NCI-H2029 (cell line): ENCODE measurements around the gene SDK2.

ENCODE experiments used
- DNase-seq: peaks from one replicate; lab custom pipeline; 2025; lab: John Stamatoyannopoulos, UW

Gene SDK2

DNA sequence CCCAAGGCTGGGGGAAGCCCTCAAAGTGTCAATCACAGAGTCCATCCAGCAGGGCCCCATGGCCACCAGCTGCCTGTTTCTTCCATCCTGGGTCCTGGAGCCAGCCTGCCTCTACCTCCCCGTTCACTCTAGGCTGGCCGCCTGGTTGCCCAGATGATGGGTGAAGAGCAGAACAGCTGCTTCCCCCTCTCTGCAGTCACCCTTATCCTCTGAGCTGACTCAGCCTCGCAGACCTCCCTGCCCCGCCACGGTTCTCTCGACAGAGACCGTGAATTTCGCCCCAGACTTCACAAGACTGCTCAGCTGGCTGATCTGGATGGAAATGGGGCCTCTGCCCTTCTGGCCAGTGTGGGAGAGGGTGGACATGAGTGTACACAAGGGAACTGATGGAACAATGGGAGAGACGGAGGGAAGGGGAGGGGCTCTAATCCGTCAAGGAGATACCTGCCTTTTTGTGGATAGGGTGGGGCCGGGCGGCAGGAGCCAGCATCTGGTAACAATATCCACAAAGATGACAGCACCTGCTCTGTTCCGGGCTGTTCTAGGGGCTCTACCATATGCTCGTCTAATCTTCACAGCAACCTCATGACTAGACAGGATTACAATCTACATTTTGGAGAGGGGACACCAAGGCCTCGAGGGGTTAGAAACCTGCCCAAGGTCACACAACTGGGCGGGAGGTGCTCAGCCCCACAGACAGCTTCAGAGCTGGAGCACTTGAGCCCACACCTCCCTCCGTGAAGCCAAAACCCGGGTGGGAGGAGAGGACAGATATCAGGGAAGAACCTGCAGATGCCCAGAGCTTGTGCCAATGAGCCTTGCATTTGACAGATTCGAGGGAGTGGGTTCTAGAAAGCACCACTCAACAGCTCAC lies 136.0 kb downstream of the SDK2 start:
- no peak for DNase-seq

DNA sequence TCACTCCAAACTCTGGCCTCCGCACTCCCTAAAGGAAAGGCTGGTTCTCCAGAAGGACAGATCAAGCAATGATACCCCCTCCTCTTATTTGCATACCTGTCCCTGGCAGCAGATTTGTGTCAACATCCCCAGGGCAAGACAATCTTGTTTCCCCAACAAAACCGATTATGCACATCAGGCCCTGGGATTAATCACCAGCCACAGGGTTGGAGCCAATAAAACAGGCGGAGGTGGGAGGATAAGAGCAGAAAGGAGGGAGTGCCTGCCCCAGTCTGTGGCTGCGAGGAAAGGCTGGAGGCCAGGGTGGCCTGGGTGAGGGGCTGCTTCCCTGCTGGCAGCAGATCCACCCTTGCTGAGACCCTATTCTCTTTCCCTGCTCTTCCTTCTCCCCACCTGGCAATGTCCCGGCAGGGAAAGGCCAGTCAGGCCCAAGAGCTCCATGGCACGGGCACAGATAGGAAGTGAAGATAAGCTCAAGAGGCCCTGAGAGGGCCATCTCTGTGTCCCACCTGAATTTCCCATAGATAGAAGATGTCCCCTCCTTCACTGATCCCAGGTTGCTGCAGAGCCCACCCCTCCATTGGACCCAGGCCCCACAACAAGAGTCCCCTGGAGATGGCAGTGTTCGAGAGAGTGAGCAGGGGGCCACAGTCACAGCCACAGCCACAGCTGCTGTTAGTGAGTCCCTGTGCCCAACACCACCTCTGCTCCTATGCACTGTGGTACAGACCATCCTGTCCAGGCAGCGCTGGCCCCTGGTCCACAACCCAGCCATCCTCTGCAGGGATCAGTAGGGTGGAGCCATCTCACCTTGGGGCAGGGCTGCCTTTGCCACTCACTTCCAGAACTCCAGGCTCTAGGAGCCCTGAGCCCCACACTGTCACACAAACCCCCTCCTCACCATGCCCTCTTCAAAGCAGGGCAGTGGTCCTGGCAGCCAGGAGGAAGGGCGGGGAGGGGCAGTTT lies 137.5 kb downstream of the SDK2 start:
- no peak for DNase-seq

DNA sequence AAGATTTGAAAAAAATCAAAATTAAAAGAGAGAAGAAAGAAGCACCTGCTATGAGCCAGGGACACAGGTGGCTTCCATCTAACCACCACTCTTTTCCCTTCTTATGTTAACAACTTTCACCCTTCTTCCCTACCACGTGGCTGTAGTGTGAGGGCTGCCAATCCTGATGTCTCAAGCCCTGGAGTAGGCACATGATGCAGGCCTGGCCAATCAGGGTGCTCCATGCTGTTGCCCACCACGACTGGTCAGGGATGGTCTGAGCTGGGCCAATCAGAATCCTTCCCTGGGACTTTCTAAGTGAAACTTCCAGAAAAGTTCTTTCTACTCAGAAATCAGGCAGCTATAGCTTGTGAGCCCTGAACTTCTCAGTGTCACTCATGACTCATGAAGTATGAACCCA lies 140.7 kb downstream of the SDK2 start:
- no peak for DNase-seq

DNA sequence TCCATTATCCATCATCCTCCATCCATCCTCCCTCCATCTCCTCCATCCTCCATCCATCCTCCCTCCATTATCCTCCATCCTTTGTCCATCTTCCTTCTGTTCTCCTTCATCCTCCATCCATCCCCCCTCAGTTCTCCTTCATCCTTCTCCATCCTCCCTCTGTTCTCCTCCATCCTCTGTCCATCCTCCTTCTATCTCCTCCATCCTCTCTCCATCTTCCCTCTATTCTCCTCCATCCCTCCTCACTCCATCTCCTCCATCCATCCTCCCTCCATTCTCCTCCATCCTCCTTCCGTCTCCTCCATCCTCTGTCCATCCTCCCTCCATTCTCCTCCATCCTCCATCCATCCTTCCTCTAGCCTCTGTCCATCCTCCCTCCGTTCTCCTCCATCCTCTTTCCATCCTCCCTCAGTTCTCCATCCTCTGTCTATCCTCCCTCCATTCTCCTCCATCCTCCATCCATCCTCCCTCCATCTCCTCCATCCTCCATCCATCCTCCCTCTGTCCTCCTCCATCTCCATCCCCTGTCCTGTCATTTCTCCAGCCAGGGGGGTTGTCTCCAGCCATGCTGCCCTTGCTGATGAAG lies 143.7 kb downstream of the SDK2 start:
- no peak for DNase-seq

DNA sequence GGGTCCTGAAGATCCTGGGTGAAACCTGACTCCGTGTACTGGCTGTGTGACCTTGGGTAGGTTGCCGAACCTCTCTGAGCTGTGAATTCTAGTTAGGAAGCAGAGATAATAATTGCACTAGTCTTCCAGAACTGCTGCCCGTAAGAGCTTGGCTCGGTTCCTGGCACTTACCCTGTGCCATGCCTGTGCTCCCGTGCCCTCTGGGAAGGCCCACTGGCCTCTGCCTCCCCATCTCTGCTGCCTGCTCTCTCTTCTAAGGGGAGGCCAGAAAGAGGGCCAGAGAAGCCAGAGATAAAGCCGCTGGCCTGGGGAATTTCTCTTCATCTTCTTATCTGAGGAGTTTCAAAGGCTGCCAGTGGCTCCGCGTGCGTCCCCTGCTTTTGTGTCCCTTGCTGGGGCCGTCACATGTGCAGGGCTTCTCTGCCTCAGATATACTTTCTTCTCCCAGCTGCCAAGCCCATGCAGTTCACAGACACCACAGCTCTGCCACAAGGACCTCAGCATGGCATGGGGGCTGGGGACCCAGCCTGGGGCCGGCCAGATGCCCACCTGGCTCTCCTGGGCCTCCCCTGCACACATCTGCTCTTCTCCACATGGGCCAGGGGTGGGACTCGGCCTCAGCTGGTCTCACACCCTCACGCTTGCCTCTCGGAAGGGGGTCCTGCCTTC lies 145.2 kb downstream of the SDK2 start:
- no peak for DNase-seq

DNA sequence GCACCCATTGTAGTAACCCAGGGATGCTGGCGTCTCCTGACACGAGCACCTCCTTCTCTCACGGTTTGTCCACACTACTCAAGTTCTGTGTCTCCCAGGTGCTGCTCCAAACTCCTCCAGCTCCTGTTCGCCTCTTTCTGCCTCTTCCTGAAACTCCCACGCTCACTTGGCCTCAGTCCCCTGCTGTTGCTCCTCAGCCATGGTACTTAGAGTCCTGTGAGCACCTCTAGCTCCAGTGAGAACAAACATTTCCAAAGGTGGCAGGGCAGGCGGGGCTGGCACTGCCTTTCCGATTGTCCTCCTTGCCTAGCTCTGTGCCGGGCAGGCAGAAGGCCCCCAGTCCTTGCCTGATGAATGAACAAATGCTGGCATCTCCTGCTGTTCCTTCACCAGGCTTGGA lies 146.1 kb downstream of the SDK2 start:
- DNase-seq: no peak

DNA sequence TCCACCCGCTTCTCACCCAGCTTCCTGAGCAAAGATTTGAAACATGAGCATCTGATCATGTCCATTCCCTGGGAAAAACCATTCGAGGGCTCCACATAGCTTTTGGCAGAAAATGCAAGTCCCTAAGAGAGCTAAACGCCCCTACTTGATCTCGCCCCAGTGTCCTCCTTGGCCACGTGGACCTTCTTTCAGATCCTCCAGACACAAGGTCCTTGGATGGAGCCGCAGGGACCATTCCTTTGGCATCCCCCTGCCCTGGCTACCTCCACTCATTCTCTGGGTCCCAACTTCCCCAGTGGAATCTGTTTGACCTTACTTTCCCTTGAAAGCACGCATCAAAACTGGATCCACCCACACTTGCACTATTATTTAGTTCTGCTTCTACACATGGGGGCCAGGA lies 146.5 kb downstream of the SDK2 start:
- DNase-seq: no peak

DNA sequence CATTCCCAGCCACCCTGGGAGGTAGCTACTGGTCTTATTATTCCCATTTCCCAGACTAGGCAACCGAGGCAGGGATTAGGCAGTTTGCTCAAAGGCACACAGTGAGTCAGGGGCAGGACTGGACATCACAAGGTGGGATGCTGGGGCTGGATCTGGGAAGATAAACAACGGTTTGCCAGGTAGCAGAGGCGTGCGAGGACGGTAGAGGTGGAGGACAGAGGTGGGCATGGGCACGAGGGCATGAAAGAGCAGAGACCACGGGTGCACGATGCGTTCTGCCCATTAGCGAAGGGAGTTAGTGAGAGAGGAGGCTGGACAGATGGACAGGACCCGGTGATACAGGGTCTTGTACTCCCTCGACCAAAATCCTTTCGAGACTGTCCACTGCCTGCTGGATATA lies 148.0 kb downstream of the SDK2 start:
- DNase-seq: no peak

DNA sequence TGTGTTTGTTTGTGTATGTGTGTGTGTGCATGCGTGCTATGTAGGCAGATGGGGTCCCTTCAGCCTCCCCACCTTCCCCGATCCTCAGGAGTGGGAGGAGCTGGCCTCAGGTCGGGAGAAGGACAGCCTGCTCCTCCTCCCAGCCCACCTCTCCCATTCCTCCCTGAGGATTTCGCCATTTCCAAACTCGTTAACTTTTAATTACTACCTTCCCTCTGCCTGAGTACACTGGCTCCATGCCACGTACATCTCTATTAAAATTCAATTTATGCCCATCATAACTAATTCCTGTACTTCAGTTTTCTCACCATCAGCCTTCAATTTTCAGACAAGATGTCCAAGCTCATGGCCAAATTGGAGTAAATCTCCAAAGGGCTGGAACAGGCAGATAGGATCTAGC lies 148.6 kb downstream of the SDK2 start:
- DNase-seq: no peak

DNA sequence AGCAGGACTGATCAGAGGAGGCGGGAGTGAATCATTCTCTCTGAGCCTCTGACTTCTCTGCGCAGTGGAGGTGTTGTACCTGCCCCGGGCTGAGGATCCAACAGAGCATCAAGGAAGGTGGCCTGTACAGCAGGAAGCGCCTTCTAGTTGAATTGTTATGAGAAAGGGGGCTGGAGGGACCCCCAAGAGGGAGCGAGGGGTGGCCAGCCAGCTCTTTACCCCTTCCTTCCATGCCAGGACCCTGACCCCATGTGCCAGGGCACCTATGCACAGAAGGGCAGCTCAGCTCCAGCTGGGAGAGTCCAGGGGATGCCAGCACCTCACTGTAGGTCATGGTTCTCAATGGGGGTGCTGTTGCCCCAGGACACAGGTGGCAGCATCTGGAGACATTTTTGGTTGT lies 149.3 kb downstream of the SDK2 start:
- no peak for DNase-seq

DNA sequence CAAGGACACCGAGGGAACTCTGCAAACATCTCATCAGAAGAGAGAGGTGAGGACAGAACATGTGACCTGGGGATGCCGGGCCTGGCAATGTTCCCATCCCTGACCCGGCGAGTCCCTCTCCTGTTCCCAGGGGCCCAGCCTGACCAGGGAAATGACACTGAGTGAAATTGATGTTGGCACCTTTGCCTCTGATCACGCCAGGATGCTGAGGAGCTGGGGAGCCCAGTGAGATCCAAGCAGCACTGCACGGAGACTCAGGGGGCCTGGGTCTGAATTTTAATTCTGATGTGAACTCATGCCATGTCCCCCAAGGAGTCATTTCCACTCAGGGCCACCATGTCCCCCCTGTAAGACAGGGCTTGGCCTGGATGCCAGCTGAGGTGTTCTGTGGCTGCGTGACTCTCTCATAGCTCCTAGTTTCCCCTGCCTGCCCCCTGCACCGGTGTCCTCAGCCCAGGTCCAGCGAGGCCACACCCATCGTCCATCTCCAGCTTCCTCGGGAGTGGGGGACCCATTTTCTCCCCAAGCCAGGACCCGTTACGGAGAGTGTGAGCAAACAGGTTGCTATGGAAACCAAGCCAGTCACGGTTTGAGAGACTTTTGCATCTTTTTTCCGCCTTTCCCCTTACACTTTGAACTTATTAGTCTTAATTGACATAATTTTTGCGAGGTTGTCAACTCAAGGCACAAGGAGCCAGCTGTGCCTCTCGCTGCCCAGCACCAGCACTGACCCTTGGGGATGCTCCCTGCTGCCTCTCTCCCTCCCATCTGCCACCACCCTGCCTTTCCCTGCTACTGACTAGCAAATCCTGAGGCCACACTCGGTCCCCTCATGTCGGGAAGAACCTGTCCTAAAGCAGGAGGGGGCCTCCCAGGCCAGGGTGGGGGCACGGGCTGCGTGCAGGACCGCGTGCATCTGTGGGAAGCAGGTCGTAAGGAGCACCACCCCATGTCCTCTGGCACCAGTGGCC lies 150.0 kb downstream of the SDK2 start:
- no peak for DNase-seq

DNA sequence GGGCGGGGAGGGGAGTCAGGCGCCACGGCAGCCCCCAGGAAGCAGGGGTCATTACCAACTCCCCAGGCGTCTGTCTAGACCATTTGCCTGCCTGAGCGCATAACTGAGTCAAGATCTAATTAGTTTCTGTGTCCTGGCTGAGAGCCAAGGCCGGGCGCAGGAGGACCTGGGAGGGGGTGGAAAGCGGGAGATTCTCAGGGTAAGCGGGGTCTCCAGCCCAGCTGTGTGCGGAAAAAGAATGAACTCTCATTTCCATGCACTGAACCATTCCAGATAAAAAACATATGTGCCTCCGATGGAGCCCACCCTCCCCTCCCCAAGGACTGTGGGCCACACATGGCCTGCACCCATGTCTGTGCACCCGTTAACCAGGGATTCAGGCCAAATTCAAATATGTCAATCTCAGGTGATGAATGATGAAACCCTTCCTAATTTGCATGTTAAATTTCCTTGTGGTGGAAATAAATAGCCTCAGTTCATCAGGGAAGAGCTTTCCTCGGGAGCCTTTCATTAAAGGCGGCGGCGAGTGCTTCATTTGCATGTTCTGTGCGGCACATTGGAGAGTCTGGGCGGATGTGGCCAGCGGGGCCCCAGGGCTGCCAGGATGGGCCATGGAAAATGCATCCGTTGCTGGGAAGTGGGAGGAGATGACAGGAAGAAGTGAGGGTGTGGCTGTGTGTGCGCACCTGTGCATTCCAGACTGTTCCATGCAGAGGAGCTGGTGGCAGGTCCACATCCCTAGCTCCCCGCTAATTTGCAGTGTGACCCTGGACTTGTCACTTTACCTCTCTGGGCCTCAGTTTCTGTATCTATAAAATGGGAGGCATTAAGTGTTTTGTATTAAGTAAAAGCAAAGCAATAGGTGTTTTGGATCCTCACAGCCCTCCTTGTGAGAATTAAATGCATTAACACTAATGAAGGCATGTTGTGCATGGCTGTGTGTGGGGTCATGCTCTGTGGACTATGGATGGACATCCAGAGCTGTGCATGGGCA lies 151.1 kb downstream of the SDK2 start:
- peak; percentile 40 for DNase-seq

DNA sequence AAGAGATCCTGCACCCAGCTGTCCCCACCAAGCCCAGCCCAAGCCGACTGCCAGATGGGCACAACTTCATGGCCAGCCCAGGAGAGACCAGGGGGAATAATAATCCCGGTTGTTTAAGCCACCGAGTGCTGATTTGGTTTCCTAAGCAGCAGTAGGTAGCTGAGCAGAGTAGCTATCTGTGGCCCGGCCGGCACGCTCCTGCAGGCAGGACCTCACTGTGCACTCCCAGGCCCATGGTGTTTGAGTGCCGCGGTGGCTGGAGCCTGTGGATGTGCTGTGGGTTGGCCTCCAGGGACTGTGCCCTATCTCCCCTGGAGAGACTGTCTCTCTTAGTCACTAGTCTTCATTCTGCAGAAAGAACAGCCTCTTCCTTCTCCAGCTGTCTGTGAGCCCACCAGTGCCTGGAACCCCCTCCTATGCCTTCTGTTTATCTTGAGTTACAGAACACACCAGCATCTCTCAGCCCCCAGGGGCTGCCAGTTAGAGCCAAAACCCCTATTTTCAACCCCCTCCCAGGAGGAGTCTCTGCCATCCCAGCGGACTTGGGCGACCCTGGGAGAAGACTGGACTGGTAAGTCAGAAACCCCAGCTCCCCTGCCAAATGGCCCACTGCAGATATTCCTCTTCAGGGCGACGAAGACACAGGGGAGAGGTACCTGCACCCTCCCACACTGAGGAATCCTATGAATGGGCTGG lies 152.0 kb downstream of the SDK2 start:
- no peak for DNase-seq

DNA sequence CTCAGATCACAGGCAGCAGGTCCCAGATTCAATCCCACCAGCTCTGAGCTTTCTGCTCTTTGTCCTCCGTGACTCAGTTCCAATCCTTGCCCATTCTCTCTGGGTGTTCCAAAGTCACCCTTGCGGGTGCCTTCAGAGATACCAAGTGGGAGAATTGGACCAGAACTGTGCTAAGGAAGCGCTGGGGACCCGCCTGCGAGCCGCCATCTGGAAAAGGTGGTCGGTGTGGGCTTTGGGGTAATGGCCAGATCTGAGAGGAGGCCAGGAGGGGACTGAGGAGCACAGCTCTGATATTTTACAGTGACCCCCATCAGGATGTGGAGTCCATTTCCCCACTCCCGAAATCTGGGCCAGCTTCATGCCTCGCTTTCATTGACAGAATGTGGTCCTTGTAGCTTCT lies 152.6 kb downstream of the SDK2 start:
- no peak for DNase-seq

DNA sequence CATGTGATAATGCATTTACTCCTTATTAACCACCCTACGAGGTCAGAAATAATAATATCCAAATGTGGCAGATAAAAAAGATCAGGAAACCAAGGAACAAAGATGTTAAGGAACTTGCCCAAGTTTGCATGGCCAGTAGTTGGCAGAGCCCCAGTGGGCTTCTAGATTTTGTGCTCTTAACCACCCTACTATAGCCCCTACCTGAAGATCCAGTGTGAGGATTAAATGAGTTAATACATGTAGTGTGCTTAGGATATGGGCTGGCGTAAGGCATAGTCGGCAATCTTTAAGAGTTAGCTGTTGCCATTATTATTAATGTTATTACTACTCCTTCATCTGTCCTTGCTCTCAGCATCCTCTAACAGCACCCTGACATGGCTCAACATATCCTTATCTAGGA lies 153.4 kb downstream of the SDK2 start:
- no peak for DNase-seq

DNA sequence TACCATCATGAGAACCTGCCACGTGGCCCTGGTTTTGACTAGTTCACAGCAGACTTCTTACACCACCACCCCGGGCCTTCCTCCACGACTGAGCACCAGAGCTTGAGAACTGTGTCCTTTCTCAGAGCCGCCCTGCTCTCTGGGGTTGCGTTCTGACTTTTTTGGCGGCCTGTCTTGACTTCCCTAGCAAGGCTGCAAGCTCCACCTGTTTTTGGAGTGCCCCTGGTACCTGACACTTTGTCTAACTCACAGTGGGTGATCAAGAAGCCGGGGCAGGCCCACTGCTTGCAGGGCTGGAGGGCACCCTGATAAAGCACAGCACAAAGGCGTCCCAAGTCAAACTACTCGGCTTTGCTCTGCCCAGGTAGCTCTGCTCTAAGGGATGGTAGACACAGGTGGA lies 154.3 kb downstream of the SDK2 start:
- no peak for DNase-seq

DNA sequence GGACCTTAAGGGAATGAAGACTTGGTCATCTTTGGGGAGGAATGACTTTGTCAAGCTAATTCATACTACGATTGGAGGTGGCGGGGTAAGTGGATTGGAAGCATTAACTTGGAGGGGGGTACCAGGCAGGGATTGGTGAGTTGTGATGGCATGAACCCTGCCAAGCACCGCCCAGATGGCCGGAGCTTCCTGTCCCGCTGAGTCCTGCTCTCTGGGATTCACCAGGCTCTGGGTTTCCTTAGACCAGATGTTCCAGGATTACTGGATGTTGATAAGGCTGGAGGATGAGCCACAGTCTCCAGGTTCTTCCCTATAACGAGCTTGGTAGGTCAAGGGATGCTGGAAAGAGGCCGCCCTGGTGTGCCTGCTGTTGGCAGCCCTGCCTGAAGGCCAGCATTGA lies 154.9 kb downstream of the SDK2 start:
- DNase-seq: no peak

DNA sequence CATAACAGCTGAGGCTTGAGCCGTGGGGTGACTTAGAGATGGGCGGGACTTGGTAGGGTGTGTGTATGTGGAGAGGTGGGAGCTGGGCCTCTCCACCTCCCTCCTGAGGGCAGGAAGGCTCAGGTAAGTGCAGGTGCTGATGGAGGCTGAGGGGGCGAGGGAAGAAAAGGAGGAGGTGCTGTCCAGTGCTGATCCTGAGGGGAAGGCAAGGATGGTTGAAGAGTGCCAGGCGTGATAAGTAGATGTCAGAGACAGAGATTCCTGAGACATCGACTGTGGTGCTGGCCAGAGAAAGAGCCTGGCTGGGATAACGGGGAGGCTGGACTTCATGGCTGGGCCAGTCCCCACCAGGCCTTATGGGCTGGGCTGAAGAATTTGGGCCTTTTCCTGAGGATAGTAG lies 159.1 kb downstream of the SDK2 start:
- DNase-seq: no peak

DNA sequence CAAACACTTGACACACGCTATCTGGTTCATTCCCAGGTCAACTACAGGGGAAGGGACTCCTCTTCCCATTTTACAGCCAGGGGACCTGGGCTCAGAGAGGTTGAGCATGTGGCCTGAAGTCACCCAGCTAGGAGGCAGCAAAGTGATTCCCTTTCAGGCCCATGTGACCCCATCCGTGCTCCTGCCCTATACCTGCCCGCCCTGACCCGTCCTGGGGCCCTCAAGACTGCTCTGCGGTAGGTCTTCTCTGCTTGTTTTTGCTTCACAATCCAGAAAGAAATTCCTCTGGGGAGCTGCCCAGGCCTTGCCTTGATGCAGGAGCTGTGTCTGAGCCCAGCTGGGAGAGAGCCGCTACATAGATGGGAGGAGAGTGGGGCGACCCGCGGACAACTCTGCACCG lies 161.4 kb downstream of the SDK2 start:
- no peak for DNase-seq
